Stimulated activated memory B cell treated with anti-CD40 and anti-IgM and Interleukin-4, amounts not matched to agents 10 μg/mL and 1 μg/mL and 100 μg/mL, for 72 hours (primary cell): ENCODE data around the gene PLPP6.

ENCODE experiments used
- ATAC-seq: fragments of 150-1000 bp; cut with Tn5 transposase; 2 replicates; pipeline ENCODE4 v1.10.0; 2021
- H3K27ac Mint-ChIP-seq: one replicate; pipeline ENCODE4 v1.8.0; 2022; ENCODE audit warnings: mild to moderate bottlenecking, mixed read lengths
- H3K27me3 Mint-ChIP-seq: one replicate; pipeline ENCODE4 v1.8.0; 2022; ENCODE audit warnings: mixed read lengths
- H3K36me3 Mint-ChIP-seq: one replicate; pipeline ENCODE4 v1.8.0; 2022; ENCODE audit warnings: mixed read lengths
- H3K4me1 Mint-ChIP-seq: one replicate; pipeline ENCODE4 v1.8.0; 2022; ENCODE audit warnings: mixed read lengths
- H3K4me3 Mint-ChIP-seq: one replicate; pipeline ENCODE4 v1.8.0; 2022; ENCODE audit warnings: mild to moderate bottlenecking, moderate library complexity, mixed read lengths
- H3K9me3 Mint-ChIP-seq: one replicate; pipeline ENCODE4 v1.8.0; 2022; ENCODE audit warnings: mixed read lengths

PLPP6 gene

GRCh38 chr9:4662108-4662988 is at the start of gene PLPP6:
PLPP6 (plus strand) TSS chr9:4662294; CDS start chr9:4662376, 82 bp downstream.
- Mint-ChIP-seq H3K4me1 (peaks cover 51% of the 10 kb centered on the region), H3K36me3 (no peaks in the 10 kb centered on the region), H3K27ac (peak within 1 kb of the TSS; percentile 84), H3K27me3 (no peaks in the 10 kb centered on the region), H3K9me3 (no peaks in the 10 kb centered on the region), H3K4me3 (peak within 1 kb of the TSS; percentile 87)
- ATAC-seq = peak; percentile 90

- no peak overlapping the region for H3K4me3 Mint-ChIP-seq
- no peak overlapping the region for H3K27ac Mint-ChIP-seq
- no peaks in the 10 kb centered on the region for H3K4me1 Mint-ChIP-seq
- no peaks in the 10 kb centered on the region for H3K27me3 Mint-ChIP-seq
- H3K36me3 Mint-ChIP-seq = no peaks in the 10 kb centered on the region
- no peak for ATAC-seq
- H3K9me3 Mint-ChIP-seq = no peaks in the 10 kb centered on the region
Observed at GRCh38 chr9:4614627-4615026, 47.5 kb upstream of the PLPP6 start.

GRCh38 chr9:4615251-4615650 is 46.8 kb upstream of the PLPP6 start:
- H3K4me3 Mint-ChIP-seq = no peak overlapping the region
- no peaks in the 10 kb centered on the region for H3K36me3 Mint-ChIP-seq
- H3K27ac Mint-ChIP-seq = no peak overlapping the region
- no peaks in the 10 kb centered on the region for H3K27me3 Mint-ChIP-seq
- no peak for ATAC-seq
- H3K9me3 Mint-ChIP-seq = no peaks in the 10 kb centered on the region
- H3K4me1 Mint-ChIP-seq = no peaks in the 10 kb centered on the region

GRCh38 chr9:4615778-4616177 is 46.3 kb upstream of the PLPP6 start:
- Mint-ChIP-seq H3K9me3 (no peaks in the 10 kb centered on the region), H3K36me3 (no peaks in the 10 kb centered on the region), H3K4me3 (no peak overlapping the region), H3K4me1 (no peaks in the 10 kb centered on the region), H3K27me3 (no peaks in the 10 kb centered on the region), H3K27ac (no peak overlapping the region)
- ATAC-seq = no peak

- H3K4me1 Mint-ChIP-seq = no peaks in the 10 kb centered on the region
- H3K27me3 Mint-ChIP-seq = no peaks in the 10 kb centered on the region
- H3K27ac Mint-ChIP-seq = no peak overlapping the region
- H3K4me3 Mint-ChIP-seq = no peak overlapping the region
- H3K9me3 Mint-ChIP-seq = no peaks in the 10 kb centered on the region
- no peaks in the 10 kb centered on the region for H3K36me3 Mint-ChIP-seq
- no peak for ATAC-seq
Observed at GRCh38 chr9:4617752-4618151, 44.3 kb upstream of the PLPP6 start.

GRCh38 chr9:4618700-4619099 is 43.4 kb upstream of the PLPP6 start:
- H3K36me3 Mint-ChIP-seq = no peaks in the 10 kb centered on the region
- no peaks in the 10 kb centered on the region for H3K27me3 Mint-ChIP-seq

GRCh38 chr9:4620057-4620765 is 41.9 kb upstream of the PLPP6 start:
- no peaks in the 10 kb centered on the region for H3K36me3 Mint-ChIP-seq
- peak; percentile 12 for ATAC-seq
- H3K27me3 Mint-ChIP-seq = no peaks in the 10 kb centered on the region
- H3K9me3 Mint-ChIP-seq = no peaks in the 10 kb centered on the region
- H3K4me3 Mint-ChIP-seq = no peak overlapping the region
- no peak overlapping the region for H3K27ac Mint-ChIP-seq
- no peaks in the 10 kb centered on the region for H3K4me1 Mint-ChIP-seq

More at GRCh38 chr9:4618700-4619099, 43.4 kb upstream of the PLPP6 start:
- Mint-ChIP-seq H3K27ac (no peak overlapping the region), H3K4me1 (no peaks in the 10 kb centered on the region), H3K9me3 (no peaks in the 10 kb centered on the region), H3K4me3 (no peak overlapping the region)
- ATAC-seq = no peak

GRCh38 chr9:4620881-4621555 is 41.1 kb upstream of the PLPP6 start:
- H3K36me3 Mint-ChIP-seq = no peaks in the 10 kb centered on the region
- no peak for ATAC-seq
- H3K9me3 Mint-ChIP-seq = no peaks in the 10 kb centered on the region
- no peak overlapping the region for H3K4me3 Mint-ChIP-seq
- H3K27ac Mint-ChIP-seq = no peak overlapping the region
- no peaks in the 10 kb centered on the region for H3K27me3 Mint-ChIP-seq
- H3K4me1 Mint-ChIP-seq = no peaks in the 10 kb centered on the region

GRCh38 chr9:4622016-4622415 is 40.1 kb upstream of the PLPP6 start:
- no peaks in the 10 kb centered on the region for H3K27me3 Mint-ChIP-seq
- no peaks in the 10 kb centered on the region for H3K9me3 Mint-ChIP-seq
- H3K4me1 Mint-ChIP-seq = no peaks in the 10 kb centered on the region
- no peak for ATAC-seq
- H3K36me3 Mint-ChIP-seq = no peaks in the 10 kb centered on the region
- H3K4me3 Mint-ChIP-seq = no peak overlapping the region
- no peak overlapping the region for H3K27ac Mint-ChIP-seq

GRCh38 chr9:4630836-4631235 is 31.3 kb upstream of the PLPP6 start:
- no peak overlapping the region for H3K27ac Mint-ChIP-seq
- no peak for ATAC-seq
- no peaks in the 10 kb centered on the region for H3K9me3 Mint-ChIP-seq
- H3K36me3 Mint-ChIP-seq = no peaks in the 10 kb centered on the region
- no peaks in the 10 kb centered on the region for H3K27me3 Mint-ChIP-seq
- H3K4me1 Mint-ChIP-seq = no peaks in the 10 kb centered on the region
- H3K4me3 Mint-ChIP-seq = no peak overlapping the region

GRCh38 chr9:4638968-4639367 is 23.1 kb upstream of the PLPP6 start:
- Mint-ChIP-seq H3K4me1 (no peaks in the 10 kb centered on the region), H3K27ac (no peak overlapping the region), H3K36me3 (no peaks in the 10 kb centered on the region), H3K4me3 (no peak overlapping the region), H3K9me3 (no peaks in the 10 kb centered on the region), H3K27me3 (peaks cover 13% of the 10 kb centered on the region)
- ATAC-seq = no peak

- peaks cover 13% of the 10 kb centered on the region for H3K27me3 Mint-ChIP-seq
- no peak for ATAC-seq
- H3K36me3 Mint-ChIP-seq = no peaks in the 10 kb centered on the region
Observed at GRCh38 chr9:4639420-4639819, 22.7 kb upstream of the PLPP6 start.

GRCh38 chr9:4640027-4640426 is 22.1 kb upstream of the PLPP6 start:
- Mint-ChIP-seq H3K9me3 (no peaks in the 10 kb centered on the region), H3K36me3 (no peaks in the 10 kb centered on the region), H3K27ac (no peak overlapping the region), H3K4me3 (no peak overlapping the region), H3K4me1 (no peaks in the 10 kb centered on the region), H3K27me3 (peaks cover 13% of the 10 kb centered on the region)
- peak; percentile 31 for ATAC-seq

More at GRCh38 chr9:4639420-4639819, 22.7 kb upstream of the PLPP6 start:
- H3K9me3 Mint-ChIP-seq = no peaks in the 10 kb centered on the region
- H3K4me1 Mint-ChIP-seq = no peaks in the 10 kb centered on the region
- H3K4me3 Mint-ChIP-seq = no peak overlapping the region
- H3K27ac Mint-ChIP-seq = no peak overlapping the region

- no peaks in the 10 kb centered on the region for H3K36me3 Mint-ChIP-seq
- no peaks in the 10 kb centered on the region for H3K4me1 Mint-ChIP-seq
Observed at GRCh38 chr9:4642351-4642750, 19.7 kb upstream of the PLPP6 start.

GRCh38 chr9:4654084-4654483 is 8.0 kb upstream of the PLPP6 start:
- Mint-ChIP-seq H3K9me3 (peaks cover 2% of the 10 kb centered on the region), H3K36me3 (no peaks in the 10 kb centered on the region), H3K27ac (no peak overlapping the region), H3K4me1 (no peaks in the 10 kb centered on the region), H3K27me3 (peaks cover 21% of the 10 kb centered on the region), H3K4me3 (no peak overlapping the region)
- no peak for ATAC-seq

More at GRCh38 chr9:4642351-4642750, 19.7 kb upstream of the PLPP6 start:
- no peaks in the 10 kb centered on the region for H3K9me3 Mint-ChIP-seq
- peaks cover 13% of the 10 kb centered on the region for H3K27me3 Mint-ChIP-seq
- H3K27ac Mint-ChIP-seq = no peak overlapping the region
- no peak for ATAC-seq
- H3K4me3 Mint-ChIP-seq = no peak overlapping the region
